Measurements from ENCODE around the gene HDAC1. TPM values are rescaled to one million over a fixed set of nuclear protein-coding genes. Genes with fewer than 3 reads are reported as not detected.

The HDAC1 gene
- total RNA-seq, 6 experiments from 2014 or later, result 78.5 to 94.9 (median 92.2) TPM

DNA sequence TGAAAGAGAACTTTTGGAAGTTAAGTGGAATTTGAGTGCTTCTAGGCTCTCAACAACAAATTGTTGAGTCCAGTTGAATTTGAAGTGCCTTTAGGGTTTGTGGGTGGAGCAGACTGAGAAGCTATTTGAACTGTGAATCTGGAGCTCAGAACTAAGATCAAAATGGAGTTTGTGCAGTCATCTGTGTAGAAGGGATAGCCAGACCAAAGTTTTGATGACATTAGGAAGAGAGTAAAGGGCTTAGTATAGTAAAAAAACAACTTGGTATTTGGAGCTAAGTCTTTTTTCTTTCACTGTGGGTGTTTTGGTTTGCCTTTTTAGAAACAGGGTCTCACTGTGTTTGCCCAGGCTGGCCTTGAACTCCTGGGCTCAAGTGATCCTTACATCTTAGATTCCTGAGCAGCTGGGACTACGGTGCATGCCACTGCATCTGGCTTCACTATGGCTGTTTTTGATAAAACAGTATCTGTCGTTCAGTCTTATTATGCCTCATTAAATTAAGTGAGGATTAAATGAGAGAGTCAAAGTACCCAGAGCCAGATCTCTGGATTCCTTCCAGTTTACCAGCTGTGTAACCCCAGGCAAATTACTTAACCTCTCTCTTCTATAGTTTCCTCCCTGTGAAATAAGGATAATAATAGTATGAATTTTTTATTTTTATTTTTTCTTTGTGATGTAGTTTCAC, 20.0 kb downstream of the HDAC1 start:
- H3K27ac Mint-ChIP-seq, result no peak overlapping the region
- H3K36me3 Mint-ChIP-seq (ENCODE audit: low read depth), result peaks cover 14% of the 10 kb centered on the region
- no peak for DNase-seq
- H3K9me3 Mint-ChIP-seq, result no peaks in the 10 kb centered on the region
- H3K4me3 Mint-ChIP-seq, result no peak overlapping the region
- peaks cover 1% of the 10 kb centered on the region; the same call in 1 of the 2 replicates for H3K27me3 Mint-ChIP-seq (ENCODE audit: insufficient read depth)
- TF ChIP-seq, protein P1, sequence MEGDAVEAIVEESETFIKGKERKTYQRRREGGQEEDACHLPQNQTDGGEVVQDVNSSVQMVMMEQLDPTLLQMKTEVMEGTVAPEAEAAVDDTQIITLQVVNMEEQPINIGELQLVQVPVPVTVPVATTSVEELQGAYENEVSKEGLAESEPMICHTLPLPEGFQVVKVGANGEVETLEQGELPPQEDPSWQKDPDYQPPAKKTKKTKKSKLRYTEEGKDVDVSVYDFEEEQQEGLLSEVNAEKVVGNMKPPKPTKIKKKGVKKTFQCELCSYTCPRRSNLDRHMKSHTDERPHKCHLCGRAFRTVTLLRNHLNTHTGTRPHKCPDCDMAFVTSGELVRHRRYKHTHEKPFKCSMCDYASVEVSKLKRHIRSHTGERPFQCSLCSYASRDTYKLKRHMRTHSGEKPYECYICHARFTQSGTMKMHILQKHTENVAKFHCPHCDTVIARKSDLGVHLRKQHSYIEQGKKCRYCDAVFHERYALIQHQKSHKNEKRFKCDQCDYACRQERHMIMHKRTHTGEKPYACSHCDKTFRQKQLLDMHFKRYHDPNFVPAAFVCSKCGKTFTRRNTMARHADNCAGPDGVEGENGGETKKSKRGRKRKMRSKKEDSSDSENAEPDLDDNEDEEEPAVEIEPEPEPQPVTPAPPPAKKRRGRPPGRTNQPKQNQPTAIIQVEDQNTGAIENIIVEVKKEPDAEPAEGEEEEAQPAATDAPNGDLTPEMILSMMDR (IDR thresholded peaks at IDR 0.05), result no peak
- H3K4me1 Mint-ChIP-seq (ENCODE audit: low read depth), result peaks cover 42% of the 10 kb centered on the region

DNA sequence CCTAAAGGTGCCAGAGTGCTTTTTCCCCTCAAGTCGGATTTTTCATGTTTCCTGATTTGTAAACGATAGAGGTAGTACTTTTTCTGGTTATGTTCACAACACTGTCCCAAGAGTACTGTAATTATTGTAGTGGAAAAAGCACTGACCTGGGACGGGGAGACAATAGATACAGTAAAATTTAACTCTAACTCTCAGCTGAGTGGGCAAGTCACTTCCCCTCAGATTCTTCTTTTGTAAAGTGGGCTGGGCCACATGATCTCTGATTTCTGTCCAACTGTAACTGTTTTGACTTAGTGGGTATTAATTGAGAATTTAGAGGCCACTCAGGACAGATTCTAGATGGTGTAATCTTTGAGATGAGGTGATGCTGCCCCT, 25.0 kb downstream of the HDAC1 start:
- no peak overlapping the region for H3K27ac Mint-ChIP-seq
- H3K27me3 Mint-ChIP-seq (ENCODE audit: insufficient read depth), result no peaks in the 10 kb centered on the region
- H3K4me3 Mint-ChIP-seq, result no peak overlapping the region
- TF ChIP-seq, protein P1 (IDR thresholded peaks at IDR 0.05), result no peak
- peaks cover 9% of the 10 kb centered on the region; the same call in 1 of the 2 replicates for H3K36me3 Mint-ChIP-seq (ENCODE audit: low read depth)
- peaks cover 15% of the 10 kb centered on the region for H3K4me1 Mint-ChIP-seq (ENCODE audit: low read depth)
- no peaks in the 10 kb centered on the region for H3K9me3 Mint-ChIP-seq
- no peak for DNase-seq

DNA sequence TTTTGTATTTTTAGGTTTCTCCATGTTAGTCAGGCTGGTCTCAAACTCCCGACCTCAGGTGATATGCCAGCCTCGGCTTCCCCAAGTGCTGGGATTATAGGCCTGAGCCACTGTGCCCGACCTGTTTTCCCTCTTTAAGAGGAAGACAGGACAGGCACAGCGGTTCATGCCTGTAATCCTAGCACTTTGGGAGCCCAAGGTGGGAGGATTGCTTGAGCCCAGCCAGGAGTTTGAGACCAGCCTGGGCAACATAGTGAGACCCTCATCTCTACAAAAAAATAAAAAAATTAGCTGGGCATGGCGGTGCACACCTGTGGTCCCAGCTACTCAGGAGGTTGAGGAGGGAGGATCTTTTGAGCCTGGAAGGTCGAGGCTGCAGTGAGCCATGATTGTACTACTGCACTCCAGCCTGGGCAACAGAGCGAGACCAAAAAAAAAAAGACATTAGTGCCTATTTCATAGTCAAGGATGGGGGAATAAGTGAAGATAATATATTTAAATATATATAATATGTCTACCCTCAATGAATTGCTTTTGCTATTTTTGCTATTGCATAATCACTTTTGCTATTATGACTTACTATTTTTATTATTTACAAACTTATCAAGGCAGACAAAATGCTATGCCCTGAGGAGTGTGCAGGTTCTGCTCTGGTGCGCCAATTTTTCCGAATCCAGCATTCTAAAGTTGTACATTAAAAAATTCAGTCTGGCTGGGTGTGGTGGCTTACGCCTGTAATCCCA, 26.4 kb downstream of the HDAC1 start:
- no peak for DNase-seq
- Mint-ChIP-seq H3K27ac (no peak overlapping the region), H3K4me1 (ENCODE audit: low read depth) (peaks cover 19% of the 10 kb centered on the region), H3K36me3 (ENCODE audit: low read depth) (peaks cover 9% of the 10 kb centered on the region; the same call in 1 of the 2 replicates), H3K27me3 (ENCODE audit: insufficient read depth) (no peaks in the 10 kb centered on the region), H3K4me3 (no peak overlapping the region), H3K9me3 (no peaks in the 10 kb centered on the region)
- TF ChIP-seq, protein P1 (IDR thresholded peaks at IDR 0.05), result no peak

DNA sequence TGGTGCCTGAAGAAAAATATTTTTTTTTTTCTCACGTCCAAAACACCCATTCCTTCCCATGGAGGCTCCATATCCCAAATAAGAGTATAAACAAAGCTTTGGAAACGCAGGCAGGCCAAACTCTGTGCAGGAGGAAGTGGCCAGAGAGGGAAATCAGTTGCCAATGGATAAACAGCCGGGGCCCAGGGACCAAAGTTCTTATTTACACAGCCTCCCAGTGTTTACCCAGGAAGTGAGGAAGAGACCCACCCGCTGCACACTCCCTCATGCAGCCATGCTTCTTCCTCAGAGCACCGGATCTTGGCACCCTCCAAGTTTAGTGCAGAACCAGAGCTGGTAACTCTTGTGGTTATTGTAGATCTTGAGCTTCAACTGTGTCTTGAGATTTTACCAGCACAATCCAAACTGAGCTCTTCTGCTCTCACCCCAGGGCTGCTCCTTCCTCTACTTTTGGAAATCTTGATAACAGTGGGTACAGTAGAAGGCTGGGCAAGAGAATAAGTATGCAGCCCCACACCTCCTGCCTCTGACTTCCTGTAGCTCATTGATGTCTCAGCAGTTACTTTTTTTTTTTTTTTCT, 29.9 kb downstream of the HDAC1 start:
- Mint-ChIP-seq H3K36me3 (ENCODE audit: low read depth) (peaks cover 2% of the 10 kb centered on the region), H3K4me3 (no peak overlapping the region), H3K9me3 (no peaks in the 10 kb centered on the region), H3K27me3 (ENCODE audit: insufficient read depth) (no peaks in the 10 kb centered on the region), H3K27ac (no peak overlapping the region), H3K4me1 (ENCODE audit: low read depth) (peaks cover 6% of the 10 kb centered on the region)
- no peak for DNase-seq
- TF ChIP-seq, protein P1 (IDR thresholded peaks at IDR 0.05), result no peak

DNA sequence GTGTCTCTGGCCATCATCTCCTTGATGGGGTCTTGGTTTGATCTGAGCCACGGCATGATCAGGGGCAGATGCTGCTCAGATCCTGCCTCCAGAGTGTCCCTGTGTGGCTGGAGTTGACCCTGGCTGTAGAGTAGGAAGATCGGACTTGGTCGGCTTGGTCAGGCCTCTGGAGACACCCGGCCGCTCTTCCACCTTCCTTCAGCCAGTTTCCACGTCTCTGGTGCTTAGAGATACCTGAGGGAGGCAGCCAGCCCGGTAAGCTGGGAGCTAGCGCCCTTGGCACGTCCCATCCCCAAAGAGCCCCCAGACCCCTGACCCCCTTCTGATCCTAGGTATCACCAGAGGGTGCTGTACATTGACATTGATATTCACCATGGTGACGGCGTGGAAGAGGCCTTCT, 35.3 kb downstream of the HDAC1 start:
- Mint-ChIP-seq H3K27ac (no peak overlapping the region), H3K27me3 (ENCODE audit: insufficient read depth) (no peaks in the 10 kb centered on the region; the same call in none of the 2 replicates), H3K36me3 (ENCODE audit: low read depth) (peaks cover 25% of the 10 kb centered on the region), H3K4me1 (ENCODE audit: low read depth) (peaks cover under 1% of the 10 kb centered on the region; the same call in 1 of the 2 replicates), H3K4me3 (no peak overlapping the region), H3K9me3 (no peaks in the 10 kb centered on the region)
- TF ChIP-seq, protein P1 (IDR thresholded peaks at IDR 0.05), result no peak
- no peak for DNase-seq

All from HFFc6 (cell line).